Keratinocyte (primary cell): ENCODE results near the gene PRKAG2. TPM values are rescaled to one million over a fixed set of nuclear protein-coding genes. Genes with fewer than 3 reads are reported as not detected.

ENCODE experiments used
- DNase-seq: peaks from one replicate; pipeline ENCODE4 v3.0.0-alpha.2; 2011; ENCODE audit warnings: low read depth, missing footprints, low spot score
- FAIRE-seq: peaks from 2 replicates; lab custom pipeline; 2011; peaks lifted over from hg19 to GRCh38; lab: Jason Lieb, UNC
- H2AFZ ChIP-seq: 2 replicates; pipeline ENCODE4 v1.6.0; 2012; ENCODE audit warnings: low read length, control low read depth, inconsistent platforms; ENCODE audit not compliant: control insufficient read depth
- H3K27ac ChIP-seq: 2 replicates; pipeline ENCODE4 v1.5.1; 2011; ENCODE audit warnings: low read length; ENCODE audit not compliant: control insufficient read depth, insufficient read depth
- H3K27me3 ChIP-seq: 3 replicates; pipeline ENCODE4 v1.6.0; 2011; ENCODE audit warnings: low read length; ENCODE audit not compliant: control insufficient read depth, insufficient read depth; ENCODE audit errors: extremely low read depth
- H3K36me3 ChIP-seq, 2 experiments: 2 replicates in 1 of 2; 3 replicates in 1 of 2; pipeline ENCODE4 v1.5.1; 2011; ENCODE audit warnings: low read length in 2 of 2, mild to moderate bottlenecking in 1 of 2; ENCODE audit not compliant: control insufficient read depth in 2 of 2, insufficient read depth in 2 of 2; ENCODE audit errors: extremely low read depth in 1 of 2
- H3K4me1 ChIP-seq: 3 replicates; pipeline ENCODE4 v1.5.1; 2011; ENCODE audit warnings: low read length; ENCODE audit not compliant: control insufficient read depth, insufficient read depth; ENCODE audit errors: extremely low read depth
- H3K4me2 ChIP-seq: 3 replicates; pipeline ENCODE4 v1.6.0; 2011; ENCODE audit warnings: low read depth, low read length; ENCODE audit not compliant: control insufficient read depth, insufficient read depth; ENCODE audit errors: extremely low read depth
- H3K4me3 ChIP-seq, 3 experiments: fragments of 200-600 bp in 1 of 3; sonication (generic) in 1 of 3; 2 replicates in 2 of 3; 3 replicates in 1 of 3; pipeline ENCODE4 v1.5.1; 2011 to 2016; ENCODE audit warnings: low read length in 3 of 3, mild to moderate bottlenecking in 3 of 3, control low read depth in 2 of 3, inconsistent platforms in 1 of 3, low read depth in 1 of 3, mixed read lengths in 1 of 3, mixed run types in 1 of 3, moderate library complexity in 1 of 3; ENCODE audit not compliant: control insufficient read depth in 2 of 3, insufficient read depth in 2 of 3; ENCODE audit errors: extremely low read depth in 1 of 3
- H3K79me2 ChIP-seq: 2 replicates; pipeline ENCODE4 v1.6.0; 2012; ENCODE audit warnings: low read length; ENCODE audit not compliant: control insufficient read depth, insufficient read depth
- H3K9ac ChIP-seq: 3 replicates; pipeline ENCODE4 v1.6.0; 2011; ENCODE audit warnings: low read length; ENCODE audit not compliant: control insufficient read depth, insufficient read depth; ENCODE audit errors: extremely low read depth
- H3K9me1 ChIP-seq: 3 replicates; pipeline ENCODE4 v1.6.0; 2011; ENCODE audit warnings: low read length; ENCODE audit not compliant: control insufficient read depth, insufficient read depth; ENCODE audit errors: extremely low read depth
- H3K9me3 ChIP-seq: 2 replicates; pipeline ENCODE4 v1.5.1; 2012; ENCODE audit warnings: low read depth, low read length; ENCODE audit not compliant: control insufficient read depth
- H4K20me1 ChIP-seq: 3 replicates; pipeline ENCODE4 v1.6.0; 2011; ENCODE audit warnings: low read length; ENCODE audit not compliant: control insufficient read depth, insufficient read depth; ENCODE audit errors: extremely low read depth
- EZH2 ChIP-seq: IDR thresholded peaks from one replicate; pipeline ENCODE4 v1.6.1; 2012; ENCODE audit warnings: inconsistent platforms, mild to moderate bottlenecking, low read length, moderate library complexity
- dilution Hi-C: fragments of 300-500 bp; cut with MboI; formaldehyde crosslinking; loops from one replicate; pipeline ENCODE4 v1.7.0; 2020; ENCODE audit warnings: low sequenced_read_pairs; ENCODE audit not compliant: extremely low pct_ligation_motif_present
- polyA plus RNA-seq, 5 experiments: library from polyadenylated mRNA; depleted of rRNA in 3 of 5; stranded (reverse) in 3 of 5; stranded (forward) in 1 of 5; unstranded in 1 of 5; fragments of >200 nt; gene quantifications; 1 replicate in 1 of 5; 2 replicates in 3 of 5; 3 replicates in 1 of 5; pipeline versions ENCODE4 v1.2.1 to v1.2.3, GENCODE V29; 2011 to 2012; ENCODE audit warnings: missing spikeins in 2 of 5, low read depth in 1 of 5, low replicate concordance in 1 of 5
- TF ChIP-seq, protein P1 (sequence below), 3 experiments: IDR thresholded peaks in 1 of 3; conservative IDR thresholded peaks in 1 of 3; optimal IDR thresholded peaks in 1 of 3; 2 replicates in 2 of 3; 3 replicates in 1 of 3; pipeline versions ENCODE3 to v1.5.1; 2011; ENCODE audit warnings: low read length in 3 of 3, mild to moderate bottlenecking in 3 of 3, moderate library complexity in 2 of 3, control low read depth in 1 of 3, inconsistent platforms in 1 of 3; ENCODE audit not compliant: insufficient read depth in 2 of 3; ENCODE audit errors: extremely low read depth in 1 of 3

The PRKAG2 gene
- polyA plus RNA-seq, 1 donor (not counting 4 experiments of a cell fraction or from before 2014, with no cell fraction given), result 39.5 TPM

DNA sequence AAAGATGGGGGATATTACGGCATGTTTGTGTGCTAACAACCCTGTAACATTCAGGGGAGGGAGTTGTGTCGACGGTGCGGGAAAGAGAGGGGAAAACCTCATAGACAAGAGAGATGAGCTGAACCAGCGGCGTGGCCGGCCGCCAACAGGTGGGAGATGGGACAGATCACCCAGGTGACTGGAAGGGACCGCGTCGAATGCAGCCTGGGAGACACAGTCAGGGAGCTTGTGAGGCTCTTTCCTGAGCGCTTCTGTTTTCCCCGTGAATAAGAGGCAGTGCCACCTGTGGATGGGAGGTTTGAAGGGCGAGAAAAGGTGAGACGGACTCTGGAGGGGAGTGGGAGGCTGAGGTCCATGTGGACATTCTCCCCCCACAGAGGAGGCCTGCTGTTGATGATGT is 9.9 kb upstream of the PRKAG2 start:
- H3K27ac ChIP-seq, result no peak overlapping the region
- H3K9me3 ChIP-seq, result no peaks in the 10 kb centered on the region
- no peaks in the 10 kb centered on the region for H3K4me1 ChIP-seq
- no peak overlapping the region for H2AFZ ChIP-seq
- no peaks in the 10 kb centered on the region for H3K79me2 ChIP-seq
- TF ChIP-seq EZH2, result no peak
- TF ChIP-seq, protein P1, sequence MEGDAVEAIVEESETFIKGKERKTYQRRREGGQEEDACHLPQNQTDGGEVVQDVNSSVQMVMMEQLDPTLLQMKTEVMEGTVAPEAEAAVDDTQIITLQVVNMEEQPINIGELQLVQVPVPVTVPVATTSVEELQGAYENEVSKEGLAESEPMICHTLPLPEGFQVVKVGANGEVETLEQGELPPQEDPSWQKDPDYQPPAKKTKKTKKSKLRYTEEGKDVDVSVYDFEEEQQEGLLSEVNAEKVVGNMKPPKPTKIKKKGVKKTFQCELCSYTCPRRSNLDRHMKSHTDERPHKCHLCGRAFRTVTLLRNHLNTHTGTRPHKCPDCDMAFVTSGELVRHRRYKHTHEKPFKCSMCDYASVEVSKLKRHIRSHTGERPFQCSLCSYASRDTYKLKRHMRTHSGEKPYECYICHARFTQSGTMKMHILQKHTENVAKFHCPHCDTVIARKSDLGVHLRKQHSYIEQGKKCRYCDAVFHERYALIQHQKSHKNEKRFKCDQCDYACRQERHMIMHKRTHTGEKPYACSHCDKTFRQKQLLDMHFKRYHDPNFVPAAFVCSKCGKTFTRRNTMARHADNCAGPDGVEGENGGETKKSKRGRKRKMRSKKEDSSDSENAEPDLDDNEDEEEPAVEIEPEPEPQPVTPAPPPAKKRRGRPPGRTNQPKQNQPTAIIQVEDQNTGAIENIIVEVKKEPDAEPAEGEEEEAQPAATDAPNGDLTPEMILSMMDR (optimal IDR thresholded peaks at IDR 0.05 in 1 of 3, IDR thresholded peaks at IDR 0.05 in 1 of 3, conservative IDR thresholded peaks at IDR 0.05 in 1 of 3; ENCODE audit: extremely low read depth in 1 of 3, insufficient read depth in 2 of 3, low read length in 3 of 3), result no peak
- peaks cover 49% of the 10 kb centered on the region for H3K27me3 ChIP-seq
- H3K4me2 ChIP-seq, result no peak overlapping the region
- no peak overlapping the region for H3K9ac ChIP-seq
- no peak overlapping the region for H3K4me3 ChIP-seq
- no peaks in the 10 kb centered on the region for H3K36me3 ChIP-seq
- DNase-seq (no peak), FAIRE-seq (no peak)
- dilution Hi-C loops, result no loop called here
- H4K20me1 ChIP-seq, result peaks cover 2% of the 10 kb centered on the region
- H3K9me1 ChIP-seq, result no peaks in the 10 kb centered on the region

DNA sequence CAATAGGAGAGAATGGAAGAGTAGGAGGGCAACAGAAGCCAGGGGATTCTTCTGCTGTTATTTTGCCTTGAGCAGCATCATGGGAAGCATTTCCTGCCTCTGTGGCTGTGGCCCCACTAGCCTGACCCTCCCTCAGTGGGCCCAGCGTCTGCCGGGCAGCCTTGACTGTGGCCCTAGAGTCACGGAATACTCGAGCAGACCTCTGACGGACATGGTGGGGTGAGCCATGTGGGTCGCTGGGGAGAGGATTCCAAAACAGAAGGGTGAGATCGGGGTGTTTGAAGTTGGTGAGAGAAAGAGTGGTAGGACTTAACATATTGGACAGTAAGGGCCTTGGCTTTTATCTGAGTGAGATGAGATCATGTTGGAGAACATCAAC is 8.3 kb upstream of the PRKAG2 start:
- no peak for DNase-seq
- dilution Hi-C loops, result no loop called here
- no peaks in the 10 kb centered on the region for H3K9me3 ChIP-seq

More for the DNA sequence above, 8.3 kb upstream of the PRKAG2 start:
- H3K27ac ChIP-seq, result no peak overlapping the region
- H3K4me1 ChIP-seq, result no peaks in the 10 kb centered on the region
- TF ChIP-seq, protein P1 (optimal IDR thresholded peaks at IDR 0.05 in 1 of 3, IDR thresholded peaks at IDR 0.05 in 1 of 3, conservative IDR thresholded peaks at IDR 0.05 in 1 of 3; ENCODE audit: extremely low read depth in 1 of 3, insufficient read depth in 2 of 3, low read length in 3 of 3), result no peak
- TF ChIP-seq EZH2, result no peak
- no peaks in the 10 kb centered on the region for H3K9me1 ChIP-seq
- no peak overlapping the region for H3K4me3 ChIP-seq
- H4K20me1 ChIP-seq, result no peaks in the 10 kb centered on the region
- H3K36me3 ChIP-seq, result no peaks in the 10 kb centered on the region
- no peaks in the 10 kb centered on the region for H3K79me2 ChIP-seq
- FAIRE-seq, result no peak
- H3K4me2 ChIP-seq, result no peak overlapping the region
- no peak overlapping the region for H3K9ac ChIP-seq
- H2AFZ ChIP-seq, result no peak overlapping the region
- peaks cover 33% of the 10 kb centered on the region for H3K27me3 ChIP-seq
